ENCODE results near the gene ADPRM.

DNA sequence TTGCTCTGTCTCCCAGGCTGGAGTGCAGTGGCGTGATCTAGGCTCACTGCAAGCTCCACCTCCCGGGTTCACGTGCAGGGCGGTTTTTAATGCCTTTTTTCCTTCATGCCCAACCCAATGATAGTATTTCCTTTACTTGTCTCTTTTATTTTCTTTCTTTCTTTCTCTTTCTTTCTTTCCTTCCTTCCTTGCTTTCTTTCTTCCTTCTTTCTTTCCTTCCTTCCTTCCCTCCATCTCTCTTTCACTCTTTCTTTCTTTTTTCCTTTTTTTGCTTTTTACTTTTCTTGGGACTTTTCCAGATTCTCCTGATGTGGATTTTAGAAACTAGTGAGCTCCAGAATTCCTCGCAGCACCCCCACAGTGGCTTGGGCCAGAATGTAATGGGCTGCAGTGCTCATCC is 43.4 kb upstream of the ADPRM start:
- TF ChIP-seq, protein P1, sequence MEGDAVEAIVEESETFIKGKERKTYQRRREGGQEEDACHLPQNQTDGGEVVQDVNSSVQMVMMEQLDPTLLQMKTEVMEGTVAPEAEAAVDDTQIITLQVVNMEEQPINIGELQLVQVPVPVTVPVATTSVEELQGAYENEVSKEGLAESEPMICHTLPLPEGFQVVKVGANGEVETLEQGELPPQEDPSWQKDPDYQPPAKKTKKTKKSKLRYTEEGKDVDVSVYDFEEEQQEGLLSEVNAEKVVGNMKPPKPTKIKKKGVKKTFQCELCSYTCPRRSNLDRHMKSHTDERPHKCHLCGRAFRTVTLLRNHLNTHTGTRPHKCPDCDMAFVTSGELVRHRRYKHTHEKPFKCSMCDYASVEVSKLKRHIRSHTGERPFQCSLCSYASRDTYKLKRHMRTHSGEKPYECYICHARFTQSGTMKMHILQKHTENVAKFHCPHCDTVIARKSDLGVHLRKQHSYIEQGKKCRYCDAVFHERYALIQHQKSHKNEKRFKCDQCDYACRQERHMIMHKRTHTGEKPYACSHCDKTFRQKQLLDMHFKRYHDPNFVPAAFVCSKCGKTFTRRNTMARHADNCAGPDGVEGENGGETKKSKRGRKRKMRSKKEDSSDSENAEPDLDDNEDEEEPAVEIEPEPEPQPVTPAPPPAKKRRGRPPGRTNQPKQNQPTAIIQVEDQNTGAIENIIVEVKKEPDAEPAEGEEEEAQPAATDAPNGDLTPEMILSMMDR (optimal IDR thresholded peaks at IDR 0.05 in 1 of 3, IDR thresholded peaks at IDR 0.05 in 1 of 3, conservative IDR thresholded peaks at IDR 0.05 in 1 of 3; ENCODE audit: extremely low read depth in 1 of 3, insufficient read depth in 2 of 3, low read length in 3 of 3), result no peak
- no peak for TF ChIP-seq EZH2 (IDR thresholded peaks at IDR 0.05; ENCODE audit: low read length)
